GM21515 (cell line): ENCODE data around the gene ADAM22.

ENCODE experiments used
- ATAC-seq: cut with Tn5 transposase; IDR thresholded peaks from one replicate; pipeline ENCODE4 v1.9.1; 2021; ENCODE audit not compliant: unreplicated experiment

The ADAM22 gene

GRCh38 chr7:88102675-88103074, 168.6 kb downstream of the ADAM22 start:
- no peak for ATAC-seq

DNA sequence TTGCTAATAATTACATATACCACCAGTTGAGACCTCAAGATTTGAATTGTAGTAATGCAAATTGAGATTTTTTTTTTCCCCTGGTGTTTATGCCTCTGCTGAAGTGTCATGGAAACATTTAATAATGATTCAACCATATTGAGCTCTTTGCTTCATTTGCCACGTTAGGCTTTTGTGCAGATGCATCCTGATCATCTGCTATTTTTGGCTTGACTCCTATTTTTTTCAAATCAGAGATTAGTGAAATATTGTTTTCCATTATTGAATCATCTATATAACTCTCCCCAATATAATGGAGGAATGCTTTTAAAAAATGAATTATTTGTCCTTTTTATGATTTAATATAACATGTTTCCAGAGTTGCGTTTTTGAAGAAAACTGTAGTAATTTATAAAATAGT, 170.7 kb downstream of the ADAM22 start:
- no peak for ATAC-seq

DNA sequence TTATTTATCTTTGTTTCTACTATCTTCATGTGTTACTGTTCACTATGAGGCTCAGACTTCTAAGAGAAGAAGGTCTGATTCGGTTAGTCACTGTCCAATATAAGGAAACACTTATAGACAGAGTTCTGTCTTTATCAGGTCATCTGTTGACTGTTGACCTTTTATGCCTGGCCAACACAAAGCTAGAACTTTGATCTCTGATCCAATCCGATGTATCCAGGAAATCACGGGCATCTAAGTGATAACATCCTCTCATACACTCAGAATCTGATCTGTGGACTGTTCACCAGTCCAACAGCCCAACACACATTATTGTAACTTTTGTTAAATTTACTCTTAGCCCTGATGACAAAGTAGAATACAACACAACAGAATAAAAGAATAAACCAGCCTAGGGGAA, 171.2 kb downstream of the ADAM22 start:
- ATAC-seq, result no peak

- no peak for ATAC-seq
These were observed 172.4 kb downstream of the ADAM22 start for GRCh38 chr7:88106434-88106833.

DNA sequence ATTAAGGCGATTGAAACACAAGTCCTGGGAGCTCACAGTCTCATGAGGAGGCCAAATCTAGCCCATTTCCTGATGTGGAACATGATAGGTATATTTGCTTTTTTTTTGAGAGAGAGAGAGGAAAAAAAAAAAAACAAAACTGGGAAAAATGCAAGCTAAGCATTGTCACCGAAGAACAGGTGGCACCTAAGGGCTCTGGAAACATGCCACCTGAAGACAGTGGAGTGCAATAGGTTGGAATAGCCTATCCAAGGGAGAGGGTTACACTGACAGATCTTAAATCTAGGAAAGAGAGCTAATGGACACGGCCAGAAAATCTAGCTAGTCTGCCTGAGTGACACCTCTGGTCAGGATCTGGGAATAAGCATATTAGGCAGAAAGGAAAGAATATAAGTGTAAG, 175.6 kb downstream of the ADAM22 start:
- ATAC-seq, result no peak

GRCh38 chr7:88111140-88111743, 177.2 kb downstream of the ADAM22 start:
- peak; percentile 53 for ATAC-seq

- ATAC-seq, result no peak
These were observed 178.0 kb downstream of the ADAM22 start for GRCh38 chr7:88111954-88112471.

GRCh38 chr7:88115258-88115796, 181.3 kb downstream of the ADAM22 start:
- ATAC-seq, result no peak

GRCh38 chr7:88115816-88116215, 181.8 kb downstream of the ADAM22 start:
- ATAC-seq, result no peak

GRCh38 chr7:88116235-88116795, 182.3 kb downstream of the ADAM22 start:
- ATAC-seq, result no peak

- ATAC-seq, result no peak
These were observed 183.3 kb downstream of the ADAM22 start for GRCh38 chr7:88117325-88117724.

GRCh38 chr7:88121335-88121734, 187.3 kb downstream of the ADAM22 start:
- ATAC-seq, result no peak

GRCh38 chr7:88127637-88128290, 193.7 kb downstream of the ADAM22 start:
- ATAC-seq, result no peak

DNA sequence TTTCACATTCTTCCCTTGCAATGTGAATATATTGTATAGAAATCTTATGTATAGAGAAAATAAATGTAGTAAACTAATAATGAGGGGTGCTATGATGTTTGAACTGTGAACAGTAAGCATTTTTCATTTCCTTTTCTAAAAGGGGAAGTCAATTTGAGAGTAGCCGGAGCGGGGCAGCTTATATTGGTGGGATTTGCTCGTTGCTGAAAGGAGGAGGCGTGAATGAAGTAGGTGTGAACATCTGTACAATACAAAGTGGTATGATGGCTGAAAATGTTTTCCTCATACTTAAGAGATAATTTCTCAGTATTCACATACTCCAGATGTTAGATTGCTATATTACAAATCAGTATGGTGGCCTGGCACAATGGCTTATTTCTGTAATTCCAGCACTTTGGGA, 198.7 kb downstream of the ADAM22 start:
- ATAC-seq, result peak; percentile 69

DNA sequence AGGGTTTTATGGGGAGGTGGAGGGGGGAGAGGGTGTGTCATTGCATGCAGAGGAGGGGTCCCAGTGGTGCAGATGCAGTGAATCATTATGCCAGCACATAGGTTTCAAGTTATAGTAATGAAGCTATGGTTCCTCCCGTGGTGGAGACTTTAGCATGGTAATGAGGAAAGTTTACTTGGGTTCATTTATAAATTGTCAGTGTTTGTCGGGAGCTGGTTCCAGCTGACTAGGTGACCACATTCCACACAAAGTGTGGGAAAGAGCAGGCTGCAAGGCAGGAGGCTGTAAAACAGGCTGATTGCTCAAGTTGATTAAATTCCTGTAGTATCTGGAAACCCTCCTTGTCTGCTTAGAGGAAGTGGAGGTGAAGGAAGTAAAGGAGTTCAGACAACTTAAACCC, 206.9 kb downstream of the ADAM22 start:
- no peak for ATAC-seq

- ATAC-seq, result no peak
These were observed 207.4 kb downstream of the ADAM22 start for GRCh38 chr7:88141479-88141878.

GRCh38 chr7:88141953-88142352, 207.9 kb downstream of the ADAM22 start:
- no peak for ATAC-seq

DNA sequence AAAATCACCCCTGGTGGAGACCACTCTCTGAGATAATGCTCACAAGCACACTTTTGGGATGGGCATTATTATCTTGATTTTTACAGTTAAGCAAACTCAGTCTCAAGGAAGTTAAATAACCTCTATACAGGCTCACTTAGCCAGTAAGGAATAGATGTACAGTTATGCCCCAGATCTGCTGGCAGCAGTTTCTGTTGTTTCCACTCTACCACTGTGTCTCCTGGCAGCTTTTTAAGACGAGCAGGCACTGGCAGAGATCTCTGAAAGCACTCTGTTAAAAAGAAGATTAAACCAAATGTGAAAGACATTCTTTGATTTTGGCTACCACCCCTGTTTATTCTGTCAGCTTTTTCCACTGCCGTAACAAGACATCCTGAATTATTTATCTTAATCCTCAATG, 212.6 kb downstream of the ADAM22 start:
- ATAC-seq, result no peak

DNA sequence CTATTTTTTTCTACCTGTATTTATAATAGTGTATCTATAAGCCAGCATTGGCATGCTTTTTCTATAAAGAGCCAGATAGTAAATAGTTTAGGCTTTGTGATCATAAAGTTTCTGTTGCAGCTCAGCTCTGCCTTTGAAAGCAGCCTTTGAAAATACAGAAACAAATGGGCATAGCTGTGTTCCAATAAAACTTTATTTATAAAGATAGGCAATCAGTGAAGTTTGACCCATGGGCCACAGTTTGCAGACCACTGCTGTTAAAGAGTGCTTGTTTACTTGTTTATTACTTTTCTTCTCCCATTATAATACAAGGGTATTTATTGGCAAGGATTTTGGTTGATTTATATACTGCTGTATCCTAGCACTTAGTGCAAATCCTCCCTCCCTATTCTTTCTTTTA, 213.3 kb downstream of the ADAM22 start:
- ATAC-seq, result no peak

- no peak for ATAC-seq
These were observed 213.9 kb downstream of the ADAM22 start for GRCh38 chr7:88147949-88148348.

DNA sequence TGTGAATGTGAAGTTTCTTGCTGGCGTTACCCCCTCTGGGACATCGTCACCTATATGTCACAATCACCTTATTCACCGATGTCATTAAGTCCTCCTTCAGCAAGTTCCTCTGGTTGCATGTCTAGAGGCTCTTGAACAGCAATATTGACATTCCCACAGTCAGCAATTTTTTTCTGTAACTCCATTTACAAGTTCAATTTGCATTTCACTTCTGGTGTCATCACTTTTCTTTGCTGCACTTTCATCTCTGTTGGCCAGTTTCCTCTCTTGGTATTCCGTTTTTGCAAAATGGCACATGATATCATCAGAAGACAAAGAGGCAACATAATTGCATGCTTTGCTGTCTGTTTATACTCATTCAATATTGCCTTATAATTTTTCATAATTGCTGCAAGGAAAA, 216.0 kb downstream of the ADAM22 start:
- ATAC-seq, result no peak

- ATAC-seq, result no peak
These were observed 217.2 kb downstream of the ADAM22 start for GRCh38 chr7:88151119-88151790.
